ENCODE data around the gene PRPH2.

Gene PRPH2

DNA sequence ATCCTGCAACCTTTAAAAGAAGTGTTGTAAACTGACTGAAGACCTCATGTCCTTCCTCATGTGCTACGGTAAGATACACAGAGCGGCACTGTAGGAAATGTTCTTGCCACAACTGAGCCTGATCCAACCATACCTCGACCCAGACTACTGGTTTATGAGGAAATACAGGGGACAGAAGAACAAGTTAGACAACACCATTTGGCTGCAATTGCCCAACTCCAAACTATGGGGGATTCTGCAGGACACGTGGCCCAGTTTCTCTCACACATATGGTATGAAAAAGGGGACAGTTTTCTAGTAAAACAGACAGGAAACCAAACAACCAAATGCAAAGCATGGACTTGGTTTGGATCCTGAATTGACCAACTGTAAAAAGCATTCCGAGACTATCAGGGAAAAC is 10.5 kb downstream of the PRPH2 start:
- Histone ChIP-seq H3K27ac (ENCODE audit: low read depth, low read length) (no peak overlapping the region), H3K4me2 (ENCODE audit: low read depth, low read length, poor library complexity, severe bottlenecking) (no peak overlapping the region), H3K9ac (ENCODE audit: low read length) (no peak overlapping the region), H3K4me3 (ENCODE audit: insufficient read depth, low read length, poor library complexity, severe bottlenecking) (no peak overlapping the region), H3K27me3 (ENCODE audit: low read length) (no peaks in the 10 kb centered on the region), H3F3A (ENCODE audit: insufficient read depth) (no peaks in the 10 kb centered on the region), H3K79me2 (ENCODE audit: insufficient read depth, low read length) (no peaks in the 10 kb centered on the region), H3K9me2 (replicated peaks; ENCODE audit: insufficient read depth, low read length) (no peaks in the 10 kb centered on the region), H3K9me3 (ENCODE audit: insufficient read depth, low read length) (no peaks in the 10 kb centered on the region), H3K36me3 (ENCODE audit: low read length) (no peaks in the 10 kb centered on the region), H2AFZ (ENCODE audit: low read depth, low read length, severe bottlenecking) (no peak overlapping the region), H4K20me1 (ENCODE audit: low read depth, low read length) (no peaks in the 10 kb centered on the region)
- TF ChIP-seq, protein P1, sequence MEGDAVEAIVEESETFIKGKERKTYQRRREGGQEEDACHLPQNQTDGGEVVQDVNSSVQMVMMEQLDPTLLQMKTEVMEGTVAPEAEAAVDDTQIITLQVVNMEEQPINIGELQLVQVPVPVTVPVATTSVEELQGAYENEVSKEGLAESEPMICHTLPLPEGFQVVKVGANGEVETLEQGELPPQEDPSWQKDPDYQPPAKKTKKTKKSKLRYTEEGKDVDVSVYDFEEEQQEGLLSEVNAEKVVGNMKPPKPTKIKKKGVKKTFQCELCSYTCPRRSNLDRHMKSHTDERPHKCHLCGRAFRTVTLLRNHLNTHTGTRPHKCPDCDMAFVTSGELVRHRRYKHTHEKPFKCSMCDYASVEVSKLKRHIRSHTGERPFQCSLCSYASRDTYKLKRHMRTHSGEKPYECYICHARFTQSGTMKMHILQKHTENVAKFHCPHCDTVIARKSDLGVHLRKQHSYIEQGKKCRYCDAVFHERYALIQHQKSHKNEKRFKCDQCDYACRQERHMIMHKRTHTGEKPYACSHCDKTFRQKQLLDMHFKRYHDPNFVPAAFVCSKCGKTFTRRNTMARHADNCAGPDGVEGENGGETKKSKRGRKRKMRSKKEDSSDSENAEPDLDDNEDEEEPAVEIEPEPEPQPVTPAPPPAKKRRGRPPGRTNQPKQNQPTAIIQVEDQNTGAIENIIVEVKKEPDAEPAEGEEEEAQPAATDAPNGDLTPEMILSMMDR (IDR thresholded peaks at IDR 0.05; ENCODE audit: insufficient read depth, low read length, poor library complexity, severe bottlenecking), result no peak
- no peak for TF ChIP-seq EZH2phosphoT487 (conservative IDR thresholded peaks at IDR 0.05; ENCODE audit: low read length)

DNA sequence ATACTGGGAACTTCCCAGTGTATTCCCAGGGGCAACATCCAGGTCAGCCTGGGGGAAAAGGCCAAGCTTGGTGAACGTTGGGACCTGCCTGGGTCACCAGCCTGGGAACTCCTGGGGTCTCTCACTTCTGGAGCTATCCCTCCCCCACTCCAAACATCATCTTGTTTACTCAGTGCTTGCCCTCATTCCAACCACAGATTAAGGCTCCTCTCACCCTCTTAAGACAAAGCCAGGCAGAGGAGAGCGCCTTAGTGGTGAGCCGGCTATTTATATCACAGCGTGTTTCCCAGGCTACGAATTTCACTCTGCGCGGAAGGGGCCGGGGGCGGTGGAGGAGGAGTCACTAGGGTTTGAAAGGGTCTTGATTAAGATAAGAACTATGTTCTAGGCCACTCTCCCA is 12.1 kb downstream of the PRPH2 start:
- no peaks in the 10 kb centered on the region for H3K9me3 ChIP-seq (ENCODE audit: insufficient read depth, low read length)
- H3K9ac ChIP-seq (ENCODE audit: low read length), result no peak overlapping the region
- H3K9me2 ChIP-seq (replicated peaks; ENCODE audit: insufficient read depth, low read length), result no peaks in the 10 kb centered on the region
- no peak overlapping the region for H3K27ac ChIP-seq (ENCODE audit: low read depth, low read length)
- H3K4me2 ChIP-seq (ENCODE audit: low read depth, low read length, poor library complexity, severe bottlenecking), result no peak overlapping the region
- TF ChIP-seq, protein P1 (IDR thresholded peaks at IDR 0.05; ENCODE audit: insufficient read depth, low read length, poor library complexity, severe bottlenecking), result no peak
- no peak for TF ChIP-seq EZH2phosphoT487 (conservative IDR thresholded peaks at IDR 0.05; ENCODE audit: low read length)
- no peaks in the 10 kb centered on the region for H3K79me2 ChIP-seq (ENCODE audit: insufficient read depth, low read length)
- no peaks in the 10 kb centered on the region for H4K20me1 ChIP-seq (ENCODE audit: low read depth, low read length)
- no peaks in the 10 kb centered on the region for H3F3A ChIP-seq (ENCODE audit: insufficient read depth)
- no peak overlapping the region for H2AFZ ChIP-seq (ENCODE audit: low read depth, low read length, severe bottlenecking)
- no peaks in the 10 kb centered on the region for H3K36me3 ChIP-seq (ENCODE audit: low read length)
- H3K4me3 ChIP-seq (ENCODE audit: insufficient read depth, low read length, poor library complexity, severe bottlenecking), result no peak overlapping the region
- no peaks in the 10 kb centered on the region for H3K27me3 ChIP-seq (ENCODE audit: low read length)

DNA sequence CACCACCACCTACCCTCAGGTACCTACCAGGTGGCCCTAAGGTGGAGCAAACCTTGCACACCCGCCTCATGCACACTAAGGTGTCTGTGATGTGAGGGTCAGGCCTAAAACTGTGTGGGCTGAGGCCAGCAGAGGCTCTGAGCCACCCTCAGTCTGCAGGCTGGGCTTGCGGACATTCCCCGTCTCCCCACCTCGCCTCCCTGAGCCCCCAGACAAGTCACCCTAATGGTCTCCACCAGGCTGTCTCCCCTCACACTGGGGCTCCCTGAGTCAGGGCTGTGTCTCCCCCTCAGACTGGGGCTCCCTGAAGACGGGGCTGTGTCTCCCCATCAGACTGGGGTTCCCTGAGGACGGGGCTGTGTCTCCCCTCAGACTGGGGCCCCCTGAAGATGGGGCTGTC is 12.5 kb downstream of the PRPH2 start:
- no peaks in the 10 kb centered on the region for H3K9me3 ChIP-seq (ENCODE audit: insufficient read depth, low read length)
- H3F3A ChIP-seq (ENCODE audit: insufficient read depth), result no peaks in the 10 kb centered on the region
- no peak overlapping the region for H3K4me2 ChIP-seq (ENCODE audit: low read depth, low read length, poor library complexity, severe bottlenecking)
- no peaks in the 10 kb centered on the region for H3K27me3 ChIP-seq (ENCODE audit: low read length)
- H3K27ac ChIP-seq (ENCODE audit: low read depth, low read length), result no peak overlapping the region
- H4K20me1 ChIP-seq (ENCODE audit: low read depth, low read length), result no peaks in the 10 kb centered on the region
- no peaks in the 10 kb centered on the region for H3K79me2 ChIP-seq (ENCODE audit: insufficient read depth, low read length)
- H2AFZ ChIP-seq (ENCODE audit: low read depth, low read length, severe bottlenecking), result no peak overlapping the region
- no peak overlapping the region for H3K9ac ChIP-seq (ENCODE audit: low read length)
- no peaks in the 10 kb centered on the region for H3K9me2 ChIP-seq (replicated peaks; ENCODE audit: insufficient read depth, low read length)
- no peak for TF ChIP-seq EZH2phosphoT487 (conservative IDR thresholded peaks at IDR 0.05; ENCODE audit: low read length)
- TF ChIP-seq, protein P1 (IDR thresholded peaks at IDR 0.05; ENCODE audit: insufficient read depth, low read length, poor library complexity, severe bottlenecking), result no peak
- no peaks in the 10 kb centered on the region for H3K36me3 ChIP-seq (ENCODE audit: low read length)
- no peak overlapping the region for H3K4me3 ChIP-seq (ENCODE audit: insufficient read depth, low read length, poor library complexity, severe bottlenecking)

Data from SU-DHL-6 (cell line).